Measurements from ENCODE around the gene RGR. TPM values are rescaled to one million over a fixed set of nuclear protein-coding genes. Genes with fewer than 3 reads are reported as not detected.
A peak's percentile ranks its signal among the peaks of the same experiment; 100 is the strongest.

Gene RGR
- total RNA-seq, 2 donors from 2014 or later: not detected

GRCh38 chr10:84200537-84201243 lies 44.2 kb upstream of the RGR start:
- Histone ChIP-seq H3K27me3 (no peaks in the 10 kb centered on the region), H3K4me1 (peaks cover 30% of the 10 kb centered on the region), H3K9me3 (no peaks in the 10 kb centered on the region), H3K4me3 (no peak overlapping the region), H3K9ac (ENCODE audit: low read depth in 2 of 2, low read length in 2 of 2) (peak overlapping the region in 1 of 2 donors; percentile 86), H3K27ac (peak overlapping the region; percentile 81), H3K36me3 (no peaks in the 10 kb centered on the region)
- TF ChIP-seq CTCF (IDR thresholded peaks at IDR 0.05): no peak
- DNase-seq: peak; percentile 87
- intact Hi-C loops (cut with DNase I): loop anchor here (5.0 kb wide), 1 partner anchor 38 kb away; no protein-coding TSS in a partner anchor

- no peak for TF ChIP-seq CTCF (IDR thresholded peaks at IDR 0.05)
- no peaks in the 10 kb centered on the region for H3K36me3 ChIP-seq
- H3K9me3 ChIP-seq: no peaks in the 10 kb centered on the region
- peak overlapping the region; percentile 81 for H3K27ac ChIP-seq
- H3K27me3 ChIP-seq: no peaks in the 10 kb centered on the region
- H3K4me1 ChIP-seq: peaks cover 29% of the 10 kb centered on the region
- peak overlapping the region; percentile 48 to 86 for H3K9ac ChIP-seq (ENCODE audit: low read depth in 2 of 2, low read length in 2 of 2)
- intact Hi-C loops (cut with DNase I): loop anchor here (5.0 kb wide), 1 partner anchor 39 kb away; no protein-coding TSS in a partner anchor
- no peak for DNase-seq
- H3K4me3 ChIP-seq: no peak overlapping the region
Observed at GRCh38 chr10:84201244-84201606, 43.6 kb upstream of the RGR start.

- Histone ChIP-seq H3K9me3 (no peaks in the 10 kb centered on the region), H3K36me3 (no peaks in the 10 kb centered on the region), H3K4me1 (peaks cover 25% of the 10 kb centered on the region), H3K27ac (peak overlapping the region; percentile 81), H3K9ac (ENCODE audit: low read depth in 2 of 2, low read length in 2 of 2) (peak overlapping the region in 1 of 2 donors; percentile 86), H3K4me3 (no peak overlapping the region), H3K27me3 (no peaks in the 10 kb centered on the region)
- DNase-seq: no peak
- no peak for TF ChIP-seq CTCF (IDR thresholded peaks at IDR 0.05)
- intact Hi-C loops (cut with DNase I): loop anchor here (5.0 kb wide), 1 partner anchor 39 kb away; no protein-coding TSS in a partner anchor
Observed at GRCh38 chr10:84201682-84202081, 43.2 kb upstream of the RGR start.

DNA sequence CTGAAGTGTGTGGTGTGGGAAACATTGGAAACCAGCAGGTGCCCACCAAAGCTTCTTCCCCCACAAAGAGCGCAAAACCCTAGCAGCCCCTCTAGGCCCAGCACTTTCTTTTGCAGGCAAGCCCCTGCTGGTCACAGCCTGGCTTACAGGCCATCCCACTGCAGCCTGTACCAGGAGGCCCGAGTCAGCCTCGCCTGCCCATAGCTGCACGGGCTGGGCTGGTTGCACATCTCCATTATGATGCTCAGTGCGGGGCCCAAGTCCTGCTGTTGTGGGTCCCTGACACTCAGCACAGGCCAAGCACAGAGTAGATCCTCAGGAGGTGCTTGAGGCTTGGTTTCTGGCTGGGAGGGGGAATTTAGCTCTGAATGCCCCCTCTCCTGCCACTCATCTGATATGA lies 42.5 kb upstream of the RGR start:
- Histone ChIP-seq H3K27ac (no peak overlapping the region), H3K36me3 (no peaks in the 10 kb centered on the region), H3K9ac (ENCODE audit: low read depth in 2 of 2, low read length in 2 of 2) (peak overlapping the region in 1 of 2 donors; percentile 86), H3K4me1 (peaks cover 20% of the 10 kb centered on the region), H3K4me3 (no peak overlapping the region), H3K9me3 (no peaks in the 10 kb centered on the region), H3K27me3 (no peaks in the 10 kb centered on the region)
- intact Hi-C loops (cut with DNase I): loop anchor here (5.0 kb wide), 1 partner anchor 40 kb away; no protein-coding TSS in a partner anchor
- no peak for TF ChIP-seq CTCF (IDR thresholded peaks at IDR 0.05)
- no peak for DNase-seq

GRCh38 chr10:84204122-84204521 lies 40.7 kb upstream of the RGR start:
- intact Hi-C loops (cut with DNase I): loop anchor here (2.0 to 5.0 kb wide), 2 partner anchors 42 to 55 kb away; no protein-coding TSS in a partner anchor
- Histone ChIP-seq H3K36me3 (no peaks in the 10 kb centered on the region), H3K9ac (ENCODE audit: low read depth in 2 of 2, low read length in 2 of 2) (no peak overlapping the region), H3K27me3 (no peaks in the 10 kb centered on the region), H3K4me3 (no peak overlapping the region), H3K9me3 (no peaks in the 10 kb centered on the region), H3K4me1 (peaks cover 12% of the 10 kb centered on the region), H3K27ac (no peak overlapping the region)
- peak; percentile 34 for TF ChIP-seq CTCF (IDR thresholded peaks at IDR 0.05)
- no peak for DNase-seq
